GM21619 (cell line): ENCODE results near the gene CBLIF.
"Not testable (repeated sequence)": the region's sequence is repeated elsewhere in the genome, so short reads cannot be mapped to it uniquely, and the experiment has no call there.

Source experiments
- ATAC-seq: cut with Tn5 transposase; IDR thresholded peaks from one replicate; pipeline ENCODE4 v1.9.1; 2021; ENCODE audit not compliant: unreplicated experiment

CBLIF gene

DNA sequence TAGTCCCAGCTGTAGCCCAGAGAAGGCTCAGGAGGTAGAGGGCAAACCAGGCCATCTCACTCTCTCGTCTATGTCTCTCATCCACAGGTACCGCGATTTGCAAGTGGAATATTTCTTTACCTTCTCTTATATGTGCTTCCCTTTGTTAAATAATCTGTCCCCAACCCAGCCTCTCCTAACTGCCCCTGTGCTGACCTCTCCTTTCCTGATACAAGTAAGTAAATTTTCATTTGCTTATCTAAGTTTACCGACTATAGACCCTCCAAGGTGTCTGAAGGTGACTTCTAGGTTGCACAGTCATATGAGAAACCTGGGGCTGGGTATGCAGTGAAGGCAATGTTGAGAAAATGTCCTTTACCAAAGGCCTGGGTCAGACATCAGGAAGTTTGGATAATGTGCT is at the start of gene CBLIF:
Gene CBLIF (minus strand): TSS at position 101 of the 400 bp plus-strand sequence. CDS start 46 bp downstream, at position 55.
- ATAC-seq, result no peak

GRCh38 chr11:59894616-59895015 is 49.3 kb upstream of the CBLIF start:
- no peak for ATAC-seq

- ATAC-seq, result no peak
These were observed 46.5 kb upstream of the CBLIF start for GRCh38 chr11:59891781-59892181.

GRCh38 chr11:59887156-59887555 is 41.9 kb upstream of the CBLIF start:
- not testable (repeated sequence) for ATAC-seq

GRCh38 chr11:59883597-59883996 is 38.3 kb upstream of the CBLIF start:
- no peak for ATAC-seq

GRCh38 chr11:59879567-59879966 is 34.3 kb upstream of the CBLIF start:
- ATAC-seq, result no peak

GRCh38 chr11:59878575-59878974 is 33.3 kb upstream of the CBLIF start, which contains the start of gene OOSP3:
Gene OOSP3, plus strand, starts transcription at chr11:59878782. Its CDS starts 27 bp downstream, at chr11:59878809.
- ATAC-seq, result no peak

GRCh38 chr11:59877784-59878183 is 32.5 kb upstream of the CBLIF start:
- ATAC-seq, result no peak

DNA sequence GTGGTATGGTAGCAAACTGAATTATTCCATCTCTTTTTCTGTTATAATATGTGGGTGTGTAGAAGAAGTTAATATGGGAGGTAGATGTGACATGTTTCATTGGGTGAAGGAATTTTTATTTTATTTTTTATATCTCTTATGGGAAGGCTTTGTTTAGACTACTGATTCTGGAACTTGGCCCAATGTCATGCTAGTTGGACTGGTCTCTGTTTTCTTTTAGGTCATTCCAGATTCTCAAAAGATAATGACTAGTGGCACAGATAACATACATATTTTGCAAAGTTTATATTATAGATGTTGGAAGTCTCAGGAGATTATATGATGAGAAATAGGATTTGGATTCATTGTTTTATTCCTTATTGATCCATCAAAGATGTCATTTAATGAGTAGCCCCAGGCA is 32.0 kb upstream of the CBLIF start:
- no peak for ATAC-seq

GRCh38 chr11:59875856-59876519 is 30.7 kb upstream of the CBLIF start:
- ATAC-seq, result no peak

GRCh38 chr11:59872076-59872475 is 26.8 kb upstream of the CBLIF start:
- ATAC-seq, result no peak

- ATAC-seq, result no peak
These were observed 22.6 kb upstream of the CBLIF start for GRCh38 chr11:59867946-59868345.

DNA sequence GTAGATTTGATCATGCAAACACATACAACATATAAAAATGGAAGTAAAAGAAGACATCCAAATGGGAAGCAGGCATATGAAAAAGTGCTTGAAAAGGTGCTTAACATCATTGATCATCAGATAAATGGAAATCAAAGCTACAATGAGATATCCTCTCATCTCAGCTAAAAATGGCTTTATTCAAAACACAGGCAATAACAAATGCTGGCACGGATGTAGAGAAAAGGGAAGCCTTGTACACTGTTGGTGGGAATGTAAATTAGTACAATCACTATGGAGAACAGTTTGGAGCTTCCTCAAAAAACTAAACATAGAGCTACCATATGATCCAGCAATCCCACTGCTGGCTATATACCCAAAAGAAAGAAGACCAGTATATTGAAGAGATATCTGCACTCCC is 21.5 kb upstream of the CBLIF start:
- no peak for ATAC-seq

- ATAC-seq, result no peak
These were observed 21.1 kb upstream of the CBLIF start, which contains the start of gene TCN1 for GRCh38 chr11:59866397-59866796. Gene TCN1, minus strand, starts transcription at chr11:59866487. Its CDS starts 17 bp downstream, at chr11:59866470.

DNA sequence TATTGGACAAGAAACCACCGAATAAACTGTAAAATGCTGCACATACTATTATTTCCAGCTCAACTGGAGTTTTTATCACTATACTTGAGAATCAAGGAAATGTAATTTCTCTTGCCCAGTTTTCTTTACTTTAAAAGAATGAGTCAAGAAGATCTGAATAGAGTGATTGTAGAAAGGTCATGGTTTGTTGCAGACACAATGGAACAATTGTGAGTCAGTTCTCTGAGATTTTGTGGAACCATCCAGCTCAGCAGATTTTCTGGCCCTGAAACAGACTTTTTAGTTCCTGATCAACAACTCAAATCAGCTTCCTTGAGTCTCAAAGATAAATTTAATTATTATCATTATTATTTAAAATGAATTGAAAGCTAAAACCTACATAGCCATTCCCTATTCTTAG is 19.7 kb upstream of the CBLIF start:
- no peak for ATAC-seq

DNA sequence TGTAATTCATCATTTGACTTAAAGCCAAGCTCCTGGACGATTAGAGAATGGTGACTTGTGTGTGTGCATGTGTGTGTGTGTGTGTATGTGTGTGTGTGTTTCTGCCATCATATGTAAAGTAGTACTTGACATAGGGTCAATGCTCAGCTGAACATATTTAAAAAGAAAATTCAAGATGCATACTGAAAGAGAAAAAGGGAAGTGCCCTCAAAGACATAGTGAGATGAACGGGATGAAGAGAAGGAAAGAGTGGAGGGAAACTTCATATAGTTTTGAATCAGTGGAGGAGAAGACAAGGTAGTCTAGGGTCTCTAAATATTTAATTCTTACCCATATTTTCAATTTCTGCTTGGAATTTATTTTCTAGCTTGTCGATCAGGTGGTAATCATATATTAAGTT is 17.0 kb upstream of the CBLIF start:
- no peak for ATAC-seq

- ATAC-seq, result no peak
These were observed 14.4 kb upstream of the CBLIF start for GRCh38 chr11:59859673-59860072.

GRCh38 chr11:59857439-59858434 is 12.4 kb upstream of the CBLIF start:
- ATAC-seq, result no peak

DNA sequence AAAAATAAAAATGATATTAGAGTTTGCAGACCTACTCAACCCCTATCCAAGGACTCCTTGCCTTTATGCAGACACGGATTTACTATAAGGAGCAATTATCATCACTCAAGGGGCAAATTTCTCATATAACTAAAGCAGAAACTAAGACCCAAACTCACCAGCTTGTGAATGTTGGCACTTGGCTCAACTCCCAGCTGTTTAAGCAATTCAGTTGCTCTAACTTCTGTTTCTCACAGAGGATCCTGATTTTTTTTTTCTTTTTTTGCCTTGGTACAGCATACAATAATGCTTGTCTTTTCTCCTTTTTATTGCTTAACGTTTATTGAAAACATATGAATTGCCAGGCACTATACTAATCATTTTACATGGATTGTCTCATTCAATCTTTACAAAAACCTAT is 9.6 kb upstream of the CBLIF start:
- no peak for ATAC-seq

DNA sequence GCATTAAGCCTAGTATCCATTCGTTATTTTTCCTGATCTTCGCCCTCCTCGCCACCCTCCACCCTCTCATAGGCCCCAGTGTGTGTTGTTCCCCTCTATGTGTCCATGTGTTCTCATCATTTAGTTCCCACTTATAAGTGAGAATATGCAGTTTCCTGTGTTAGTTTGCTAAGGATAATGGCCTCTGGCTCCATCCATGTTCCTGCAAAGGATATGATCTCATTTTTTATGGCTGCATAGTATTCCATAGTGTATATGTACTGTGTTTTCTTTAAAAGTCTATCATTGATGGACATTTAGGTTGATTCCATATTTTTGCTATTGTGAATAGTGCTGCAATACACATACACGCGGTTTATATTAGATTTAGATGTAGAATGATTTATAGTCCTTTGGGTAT is 6.1 kb upstream of the CBLIF start:
- not testable (repeated sequence) for ATAC-seq

DNA sequence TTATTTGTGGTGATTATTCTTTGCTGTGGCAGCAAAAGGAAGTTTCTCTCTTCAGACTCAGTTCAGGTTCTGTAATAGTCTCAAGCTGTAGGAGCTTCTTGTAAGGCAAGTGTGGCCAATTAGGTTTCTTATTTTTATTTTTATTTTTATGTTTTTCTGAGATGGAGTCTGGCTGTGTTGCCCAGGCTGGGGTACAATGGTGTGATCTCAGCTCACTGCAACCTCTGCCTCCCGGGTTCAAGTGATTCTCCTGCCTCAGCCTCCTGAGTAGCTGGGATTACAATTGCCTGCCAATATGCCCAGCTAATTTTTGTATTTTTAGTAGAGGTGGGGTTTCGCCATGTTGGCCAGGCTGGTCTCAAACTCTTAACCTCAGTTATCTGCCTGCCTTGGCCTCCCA is 4.3 kb upstream of the CBLIF start:
- ATAC-seq, result not testable (repeated sequence)

DNA sequence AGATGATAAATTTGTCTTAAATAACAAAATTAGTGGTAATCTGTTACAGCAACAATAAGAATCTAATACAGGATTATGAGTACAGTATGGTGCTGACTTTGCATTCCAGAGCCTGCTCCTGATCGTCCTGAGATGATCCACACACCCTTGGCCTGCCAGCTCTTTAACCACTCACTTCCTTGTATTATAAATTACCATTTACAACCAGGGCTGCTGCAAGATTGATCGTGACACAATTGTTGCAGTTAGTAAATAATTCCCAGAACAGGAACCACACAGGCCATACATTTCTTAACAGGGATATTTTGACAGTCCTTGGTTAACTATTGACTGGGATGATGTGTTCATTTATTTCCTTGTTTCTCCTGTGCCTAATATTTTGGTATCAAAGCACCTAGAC is 3.8 kb upstream of the CBLIF start:
- no peak for ATAC-seq
